ENCODE results near the gene MRPL4. TPM values are rescaled to one million over a fixed set of nuclear protein-coding genes. Genes with fewer than 3 reads are reported as not detected.
"Not testable (repeated sequence)": the region's sequence is repeated elsewhere in the genome, so short reads cannot be mapped to it uniquely, and the experiment has no call there.

The MRPL4 gene
- total and polyA plus RNA-seq, 2 experiments from 2014 or later, result 40.1 to 51.4 TPM

- H3K4me3 ChIP-seq, result no peak overlapping the region
- H3K4me2 ChIP-seq, result no peak overlapping the region
- no peaks in the 10 kb centered on the region for H3K9me2 ChIP-seq (replicated peaks; ENCODE audit: insufficient read depth)
- no peaks in the 10 kb centered on the region for H3K9me3 ChIP-seq (ENCODE audit: low read depth)
- DNase-seq (ENCODE audit: low spot score), result no peak
- H3K79me2 ChIP-seq, result peaks cover 25% of the 10 kb centered on the region
- H3K36me3 ChIP-seq (replicated peaks; ENCODE audit: insufficient read depth, low read depth), result no peaks in the 10 kb centered on the region
- 65% methylated on average over 4 of the region's 4 CpGs for WGBS (ENCODE audit: low lambda C conversion rate, missing lambda C conversion rate)
- no peaks in the 10 kb centered on the region for H3K27me3 ChIP-seq
- peaks cover 4% of the 10 kb centered on the region for H3K4me1 ChIP-seq (ENCODE audit: insufficient read depth)
- H3K27ac ChIP-seq, result no peak overlapping the region
- no peak overlapping the region for H2AFZ ChIP-seq
- TF ChIP-seq CTCF (IDR thresholded peaks at IDR 0.05; ENCODE audit: poor library complexity) (no peak), EZH2 (IDR thresholded peaks at IDR 0.05; ENCODE audit: borderline replicate concordance) (no peak), EZH2phosphoT487 (IDR thresholded peaks at IDR 0.05; ENCODE audit: low read depth, severe bottlenecking, unreplicated experiment) (no peak)
- H4K20me1 ChIP-seq (ENCODE audit: insufficient read depth, poor library complexity, severe bottlenecking), result no peaks in the 10 kb centered on the region
Observed at GRCh38 chr19:10233946-10234345, 18.1 kb upstream of the MRPL4 start.

- Histone ChIP-seq H4K20me1 (ENCODE audit: insufficient read depth, poor library complexity, severe bottlenecking) (no peaks in the 10 kb centered on the region), H2AFZ (no peak overlapping the region), H3K4me1 (ENCODE audit: insufficient read depth) (peaks cover 4% of the 10 kb centered on the region), H3K4me3 (no peak overlapping the region), H3K79me2 (peaks cover 14% of the 10 kb centered on the region), H3K27ac (no peak overlapping the region), H3K9me3 (ENCODE audit: low read depth) (no peaks in the 10 kb centered on the region), H3K27me3 (no peaks in the 10 kb centered on the region), H3K9me2 (replicated peaks; ENCODE audit: insufficient read depth) (no peaks in the 10 kb centered on the region), H3K36me3 (replicated peaks; ENCODE audit: insufficient read depth, low read depth) (no peaks in the 10 kb centered on the region), H3K4me2 (no peak overlapping the region)
- WGBS (ENCODE audit: low lambda C conversion rate, missing lambda C conversion rate), result 79% methylated on average over 4 of the region's 4 CpGs
- no peak for DNase-seq (ENCODE audit: low spot score)
- TF ChIP-seq CTCF (IDR thresholded peaks at IDR 0.05; ENCODE audit: poor library complexity), result no peak
- no peak for TF ChIP-seq EZH2phosphoT487 (IDR thresholded peaks at IDR 0.05; ENCODE audit: low read depth, severe bottlenecking, unreplicated experiment)
- no peak for TF ChIP-seq EZH2 (IDR thresholded peaks at IDR 0.05; ENCODE audit: borderline replicate concordance)
Observed at GRCh38 chr19:10235003-10235402, 17.0 kb upstream of the MRPL4 start.

GRCh38 chr19:10235409-10235808 lies 16.6 kb upstream of the MRPL4 start:
- 94% methylated on average over 7 of the region's 7 CpGs for WGBS (ENCODE audit: low lambda C conversion rate, missing lambda C conversion rate)
- not testable (repeated sequence) for H3K9me3 ChIP-seq (ENCODE audit: low read depth); DNase-seq (ENCODE audit: low spot score); H3K4me1 ChIP-seq (ENCODE audit: insufficient read depth); H4K20me1 ChIP-seq (ENCODE audit: insufficient read depth, poor library complexity, severe bottlenecking); H3K79me2 ChIP-seq; H3K4me3 ChIP-seq; H2AFZ ChIP-seq; H3K27me3 ChIP-seq; H3K36me3 ChIP-seq (replicated peaks; ENCODE audit: insufficient read depth, low read depth); H3K9me2 ChIP-seq (replicated peaks; ENCODE audit: insufficient read depth); H3K4me2 ChIP-seq
- peak overlapping the region; percentile 81 for H3K27ac ChIP-seq

GRCh38 chr19:10237702-10238101 lies 14.3 kb upstream of the MRPL4 start:
- no peaks in the 10 kb centered on the region for H3K36me3 ChIP-seq (replicated peaks; ENCODE audit: insufficient read depth, low read depth)
- H3K9me2 ChIP-seq (replicated peaks; ENCODE audit: insufficient read depth), result no peaks in the 10 kb centered on the region
- TF ChIP-seq EZH2 (IDR thresholded peaks at IDR 0.05; ENCODE audit: borderline replicate concordance) (no peak), EZH2phosphoT487 (IDR thresholded peaks at IDR 0.05; ENCODE audit: low read depth, severe bottlenecking, unreplicated experiment) (no peak)
- H3K79me2 ChIP-seq, result no peaks in the 10 kb centered on the region
- WGBS (ENCODE audit: low lambda C conversion rate, missing lambda C conversion rate), result 81% methylated on average over 5 of the region's 6 CpGs
- no peak overlapping the region for H3K4me3 ChIP-seq
- H2AFZ ChIP-seq, result no peak overlapping the region
- no peaks in the 10 kb centered on the region for H4K20me1 ChIP-seq (ENCODE audit: insufficient read depth, poor library complexity, severe bottlenecking)
- no peak for DNase-seq (ENCODE audit: low spot score)
- peaks cover 4% of the 10 kb centered on the region for H3K4me1 ChIP-seq (ENCODE audit: insufficient read depth)
- H3K9me3 ChIP-seq (ENCODE audit: low read depth), result no peaks in the 10 kb centered on the region
- no peak overlapping the region for H3K4me2 ChIP-seq
- peak overlapping the region; percentile 44 for H3K27ac ChIP-seq
- no peaks in the 10 kb centered on the region for H3K27me3 ChIP-seq

All from hepatocyte (in vitro differentiated cells).